GM13977 (cell line): ENCODE measurements around the gene NMNAT3.

Experiments used
- DNase-seq: peaks from one replicate; pipeline ENCODE4 v3.0.0; 2012; ENCODE audit warnings: low spot score
- CTCF ChIP-seq: IDR thresholded peaks from 2 replicates; pipeline ENCODE4 v1.5.1; 2012; ENCODE audit warnings: mild to moderate bottlenecking, control low read depth; ENCODE audit not compliant: insufficient read depth; ENCODE audit errors: extremely low read depth, missing control alignments
- in situ Hi-C: fragments of 300-500 bp; cut with MboI; formaldehyde crosslinking; loops from one replicate; pipeline ENCODE4 v1.12.0; 2022; ENCODE audit warnings: low sequenced_read_pairs, low pct_unique_long_range_greater_than_20kb, mixed read lengths, inconsistent platforms; ENCODE audit not compliant: unreplicated experiment

Gene NMNAT3

GRCh38 chr3:139710212-139710611 is 32.4 kb upstream of the NMNAT3 start:
- no peak for TF ChIP-seq CTCF
- DNase-seq: no peak
- in situ Hi-C loops: no loop called here

DNA sequence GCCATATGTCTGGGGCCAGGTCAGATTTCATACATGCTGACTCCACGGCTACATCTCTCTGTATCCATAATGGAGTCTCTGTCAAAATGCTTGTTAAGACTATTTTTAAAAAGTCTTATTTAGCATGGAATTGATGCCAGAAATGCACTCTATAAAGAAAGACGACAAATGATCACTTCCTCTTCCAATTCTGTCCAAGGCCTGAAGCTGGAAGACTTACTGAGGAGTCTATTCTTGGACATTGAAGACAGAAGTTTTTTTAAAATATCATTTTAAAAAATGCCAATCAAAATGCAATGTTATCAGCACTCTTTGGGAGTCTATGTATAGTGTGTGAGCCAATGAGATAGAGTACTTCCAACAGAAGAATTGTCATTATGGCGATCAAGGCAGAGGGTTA is 27.9 kb upstream of the NMNAT3 start:
- in situ Hi-C loops: no loop called here
- TF ChIP-seq CTCF: no peak
- DNase-seq: no peak

DNA sequence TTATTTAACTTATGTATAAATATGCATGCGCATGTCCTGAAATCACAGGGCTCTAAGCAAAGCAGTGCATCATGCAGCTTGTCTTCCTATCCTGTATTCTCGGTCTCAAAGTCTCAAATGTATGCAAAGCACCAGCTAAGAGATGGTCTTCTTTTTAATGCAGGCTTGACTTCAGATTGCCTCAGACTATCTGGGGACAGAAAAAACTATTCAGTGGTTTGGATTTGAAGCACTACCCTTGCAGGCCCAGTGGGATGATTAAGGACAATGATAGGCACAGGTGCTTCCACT is 18.5 kb upstream of the NMNAT3 start:
- in situ Hi-C loops: no loop called here
- DNase-seq: no peak
- TF ChIP-seq CTCF: no peak

DNA sequence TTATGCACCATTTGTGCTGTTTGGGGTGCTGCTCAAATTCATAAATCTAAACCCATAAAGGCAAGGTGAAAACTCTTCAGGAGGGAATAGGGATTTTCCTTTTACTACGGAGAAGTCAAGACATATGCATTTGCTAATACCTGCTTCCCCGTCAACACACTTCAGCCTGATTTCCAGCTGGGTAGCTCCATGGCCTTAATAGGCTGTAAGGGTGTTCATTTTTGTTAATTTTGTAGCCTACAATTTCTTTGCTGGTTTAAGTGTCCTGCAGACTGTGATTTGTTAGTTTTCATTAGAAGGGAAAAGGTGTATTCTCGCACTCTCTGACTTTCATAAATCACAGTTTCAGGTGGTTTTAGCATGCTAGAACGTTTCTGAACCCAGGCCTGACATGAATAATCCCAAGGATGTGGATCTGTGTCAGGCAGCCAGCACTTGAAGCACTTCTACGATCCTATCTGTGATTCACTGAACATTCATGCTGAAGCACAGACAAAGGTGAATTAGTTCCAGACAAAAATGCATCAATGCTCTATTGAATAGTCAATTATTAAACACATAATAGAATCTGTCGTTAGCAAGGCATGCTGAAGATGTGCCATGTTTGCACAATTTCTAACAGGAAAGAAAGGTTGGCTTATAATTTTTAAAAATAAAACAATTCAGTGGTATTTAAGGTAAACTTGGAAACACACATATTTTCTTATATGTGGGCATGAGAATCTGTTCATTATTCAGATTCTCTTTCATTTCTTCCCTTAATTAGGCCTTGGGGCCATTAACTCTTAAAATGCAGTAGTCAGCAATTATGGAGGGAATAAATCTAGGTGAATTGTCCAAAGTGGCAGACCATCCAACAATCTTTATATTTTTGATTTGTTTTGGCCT is 17.9 kb upstream of the NMNAT3 start:
- DNase-seq: no peak
- TF ChIP-seq CTCF: no peak
- in situ Hi-C loops: no loop called here

DNA sequence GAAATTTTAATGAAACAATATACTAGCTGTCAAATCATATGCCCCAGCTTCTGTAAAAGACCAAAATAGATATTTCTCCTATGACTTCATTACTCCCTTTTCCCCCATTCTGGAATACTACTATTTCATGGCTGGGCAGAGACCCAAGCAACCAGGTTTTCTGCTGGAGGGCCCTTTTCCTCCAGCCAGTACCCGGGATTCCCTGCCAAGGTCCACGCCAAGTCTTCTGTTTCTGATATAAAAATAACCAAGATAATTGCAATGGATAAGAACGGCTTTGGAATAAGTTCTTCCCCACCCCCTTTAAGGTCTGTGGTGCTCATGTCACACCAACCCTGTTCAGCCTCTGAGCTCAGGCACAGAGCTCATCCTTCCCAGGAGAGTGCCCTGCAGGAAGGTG is 17.2 kb upstream of the NMNAT3 start:
- in situ Hi-C loops: no loop called here
- no peak for DNase-seq
- no peak for TF ChIP-seq CTCF

DNA sequence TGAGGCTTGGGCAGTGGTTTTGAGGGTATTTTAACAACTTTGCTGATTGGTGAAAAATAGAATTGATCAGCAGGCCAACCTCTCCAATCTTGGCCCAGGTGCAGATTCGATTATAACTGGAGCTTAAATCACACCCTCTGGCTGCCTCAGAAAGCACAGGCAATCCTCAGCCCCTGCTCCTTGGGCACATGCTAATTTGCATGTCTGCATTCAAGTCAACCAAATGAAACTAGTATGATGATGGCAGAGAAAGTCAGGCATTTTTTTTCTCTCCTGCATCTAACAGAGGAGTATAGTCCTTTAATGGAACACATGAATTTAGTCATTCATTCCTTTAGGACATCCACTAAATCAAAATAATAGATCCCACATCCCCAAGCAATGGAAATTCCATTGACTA is 16.8 kb upstream of the NMNAT3 start:
- no peak for DNase-seq

More for the DNA sequence above, 16.8 kb upstream of the NMNAT3 start:
- in situ Hi-C loops: no loop called here
- no peak for TF ChIP-seq CTCF
